AML-193 (cell line): ENCODE data around the gene OBSCN.
"Not testable (repeated sequence)": the region's sequence is repeated elsewhere in the genome, so short reads cannot be mapped to it uniquely, and the experiment has no call there.

Experiments used
- DNase-seq, 2 experiments: peaks; one replicate each; lab custom pipeline; 2025; lab: John Stamatoyannopoulos, UW

Gene OBSCN

GRCh38 chr1:228263636-228264035 lies 55.8 kb downstream of the OBSCN start:
- no peak for DNase-seq

GRCh38 chr1:228264090-228264829 lies 56.4 kb downstream of the OBSCN start:
- DNase-seq = no peak

GRCh38 chr1:228265167-228265566 lies 57.3 kb downstream of the OBSCN start:
- peak; percentile 11 to 38 for DNase-seq

GRCh38 chr1:228267962-228268880 lies 60.4 kb downstream of the OBSCN start:
- no peak for DNase-seq

- DNase-seq = no peak
Measured at GRCh38 chr1:228268881-228269265, 61.0 kb downstream of the OBSCN start.

- not testable (repeated sequence) for DNase-seq
Measured at GRCh38 chr1:228269431-228269830, 61.6 kb downstream of the OBSCN start.

GRCh38 chr1:228270032-228270431 lies 62.2 kb downstream of the OBSCN start:
- DNase-seq = no peak

GRCh38 chr1:228271701-228272251 lies 63.9 kb downstream of the OBSCN start:
- no peak for DNase-seq

- DNase-seq = no peak
Measured at GRCh38 chr1:228272331-228272791, 64.5 kb downstream of the OBSCN start.

GRCh38 chr1:228272831-228273571 lies 65.2 kb downstream of the OBSCN start:
- DNase-seq = no peak

GRCh38 chr1:228273720-228274451 lies 66.0 kb downstream of the OBSCN start:
- no peak for DNase-seq

- DNase-seq = no peak
Measured at GRCh38 chr1:228274452-228275178, 66.8 kb downstream of the OBSCN start.

- no peak for DNase-seq
Measured at GRCh38 chr1:228275179-228275429, 67.3 kb downstream of the OBSCN start.

GRCh38 chr1:228275430-228276173 lies 67.8 kb downstream of the OBSCN start:
- DNase-seq = peak; percentile 28 to 49

- no peak for DNase-seq
Measured at GRCh38 chr1:228276174-228276831, 68.5 kb downstream of the OBSCN start.

- DNase-seq = no peak
Measured at GRCh38 chr1:228276901-228277490, 69.2 kb downstream of the OBSCN start.

- DNase-seq = no peak
Measured at GRCh38 chr1:228277491-228278431, 69.9 kb downstream of the OBSCN start.

- no peak for DNase-seq
Measured at GRCh38 chr1:228278432-228278941, 70.6 kb downstream of the OBSCN start.
